Stimulated activated CD4-positive, alpha-beta T cell treated with anti-CD3 and anti-CD28 coated beads, Interleukin-15, amount 100 ng/mL, for 24 hours (primary cell): ENCODE measurements around the gene MACF1.
"Not testable (repeated sequence)": the region's sequence is repeated elsewhere in the genome, so short reads cannot be mapped to it uniquely, and the experiment has no call there.

Experiments used
- DNase-seq: peaks from one replicate; pipeline ENCODE4 v3.0.0-alpha.2; 2020

The MACF1 gene

DNA sequence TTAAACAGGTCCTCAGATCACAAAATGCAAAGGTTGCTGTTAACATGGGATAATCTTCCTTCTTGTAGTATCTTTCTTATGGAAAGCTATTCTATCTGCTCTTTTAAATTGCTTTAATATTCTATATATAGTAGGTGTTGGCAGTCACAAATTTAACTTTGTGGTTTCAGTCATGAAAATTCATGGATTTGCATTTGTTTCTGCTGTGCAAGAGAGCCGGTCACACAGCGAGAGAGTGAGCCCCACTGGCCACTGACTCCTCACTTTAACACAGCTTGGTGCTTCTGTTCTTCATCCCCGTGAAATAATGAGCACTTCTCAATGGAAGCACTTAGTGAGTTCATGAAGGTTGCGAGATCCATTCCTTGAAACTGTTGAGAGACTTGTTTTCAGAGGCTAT lies 268.8 kb downstream of the MACF1 start:
- DNase-seq, result no peak

DNA sequence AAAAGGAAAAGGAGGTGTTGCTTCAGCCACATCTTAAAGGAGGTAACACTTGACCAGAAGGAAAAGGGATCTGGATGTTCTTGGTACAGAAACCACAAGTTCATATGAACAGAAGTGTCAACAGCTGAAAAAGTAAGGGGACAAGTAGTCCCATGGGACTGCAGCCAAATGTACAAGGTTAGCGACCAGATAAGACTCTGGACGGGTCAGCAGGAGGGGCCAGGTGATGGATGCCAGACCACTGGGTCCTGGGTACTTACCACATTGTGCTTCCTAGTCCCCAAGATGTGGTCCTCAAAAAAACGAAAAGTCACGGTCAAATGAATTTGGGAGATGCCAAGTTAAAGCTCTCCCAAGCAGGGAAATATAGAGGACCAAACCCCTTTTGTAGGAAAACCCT lies 270.3 kb downstream of the MACF1 start:
- no peak for DNase-seq

DNA sequence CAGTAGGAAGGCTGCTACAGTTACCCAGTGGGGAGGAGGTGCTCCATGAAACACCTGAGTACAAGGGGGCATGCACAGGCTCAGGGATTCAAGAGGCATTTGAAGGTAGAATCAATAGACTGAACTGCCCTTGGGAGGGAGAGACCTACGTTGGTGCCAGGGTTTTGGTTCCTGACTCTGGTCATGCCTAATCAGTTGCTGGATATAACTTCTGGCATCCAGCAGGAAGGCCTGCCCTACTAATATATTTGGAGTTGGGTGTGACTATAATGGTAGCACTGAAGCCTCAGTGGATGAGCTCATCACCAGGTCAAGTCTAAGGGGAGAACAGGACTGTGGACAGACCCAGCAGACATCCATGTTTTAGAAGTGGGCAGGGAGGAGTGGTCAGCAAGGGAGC lies 271.1 kb downstream of the MACF1 start:
- not testable (repeated sequence) for DNase-seq

DNA sequence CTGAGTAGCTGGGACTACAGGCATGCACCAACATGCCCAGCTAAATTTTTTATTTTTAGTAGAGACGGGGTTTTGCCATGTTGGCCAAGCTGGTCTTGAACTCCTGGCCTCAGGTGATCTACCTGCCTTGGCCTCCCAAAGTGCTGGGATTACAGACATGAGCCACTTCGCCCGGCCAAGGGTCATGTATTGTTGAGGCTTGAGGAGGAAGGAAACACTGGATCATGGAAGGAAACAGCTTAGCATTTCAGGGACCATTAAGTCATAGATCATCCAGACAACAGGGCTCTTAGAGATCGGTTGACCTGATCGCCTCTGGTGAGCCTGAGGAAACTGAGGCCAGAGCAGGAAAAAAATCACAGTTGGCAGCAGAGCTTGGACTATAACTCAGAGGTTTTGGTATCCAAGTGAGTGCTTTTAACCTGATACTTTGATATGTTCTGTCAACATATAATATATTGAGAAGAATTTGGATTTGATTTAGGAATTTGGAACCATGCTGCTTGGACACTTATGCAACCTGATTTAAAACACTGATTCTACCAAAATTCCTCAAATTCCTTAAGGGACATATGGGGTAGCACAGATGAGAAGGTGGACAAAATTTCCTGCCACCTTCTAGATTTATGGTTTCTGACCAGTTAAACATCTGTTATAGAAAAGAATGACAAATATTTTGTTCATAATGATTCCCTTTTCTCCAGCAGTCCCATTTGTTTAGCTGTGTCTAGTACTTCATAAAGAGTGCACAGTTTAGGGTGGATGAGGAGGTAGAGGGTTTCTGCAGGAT lies 273.8 kb downstream of the MACF1 start:
- no peak for DNase-seq

DNA sequence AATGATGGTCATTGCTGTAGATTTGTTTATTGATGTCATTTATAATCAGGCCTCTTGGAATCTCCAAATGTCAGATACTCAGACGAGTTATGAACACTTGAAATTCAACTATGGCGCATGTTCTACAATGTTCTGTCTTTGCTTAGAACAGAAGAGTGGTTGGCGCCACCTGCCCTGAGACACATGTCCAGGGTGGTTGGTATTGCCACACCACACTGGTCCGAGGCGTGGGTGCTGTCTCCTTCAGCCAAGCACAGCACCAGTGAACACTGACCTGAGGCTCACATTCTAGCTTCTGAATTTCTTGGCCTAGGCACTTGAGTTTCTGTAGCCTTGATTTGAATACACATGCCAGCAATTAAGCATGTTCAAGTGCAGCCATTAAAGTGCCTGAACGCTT lies 276.8 kb downstream of the MACF1 start:
- DNase-seq, result no peak

DNA sequence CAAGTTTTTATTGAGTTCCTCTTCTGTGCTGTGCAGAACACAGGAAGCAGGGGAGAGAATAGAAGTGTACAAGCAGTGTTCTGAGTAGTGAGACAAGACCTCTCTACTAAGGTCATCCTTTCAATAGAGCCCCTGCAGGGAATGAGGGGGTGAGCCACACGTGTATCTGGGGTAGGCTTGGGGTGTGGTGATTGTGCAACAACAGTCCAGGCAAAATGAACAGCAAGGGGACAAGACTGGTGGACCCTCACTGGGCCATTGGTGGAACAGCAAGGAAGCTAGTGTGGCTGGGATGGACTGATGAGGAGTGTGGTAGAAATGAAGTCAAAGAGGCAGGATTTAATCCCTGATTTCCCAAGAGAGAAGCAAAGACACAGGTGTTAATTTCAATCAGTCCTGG lies 278.8 kb downstream of the MACF1 start:
- DNase-seq, result no peak

DNA sequence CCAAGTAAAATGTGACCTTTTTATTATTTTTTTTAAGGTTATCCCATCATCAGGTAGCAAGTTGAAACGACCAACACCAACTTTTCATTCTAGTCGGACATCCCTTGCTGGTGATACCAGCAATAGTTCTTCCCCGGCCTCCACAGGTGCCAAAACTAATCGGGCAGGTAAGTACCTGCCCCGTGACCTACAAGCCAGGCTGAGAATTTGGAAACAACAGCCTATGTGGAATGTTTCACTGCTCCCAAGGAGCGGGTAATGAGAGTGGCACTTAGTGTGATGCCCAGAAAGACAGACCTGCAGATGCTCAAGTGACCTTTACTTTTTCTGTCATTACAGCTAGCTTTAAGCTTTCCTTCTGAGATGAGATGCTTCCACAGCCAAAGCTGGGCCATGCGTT lies 280.1 kb downstream of the MACF1 start:
- no peak for DNase-seq

DNA sequence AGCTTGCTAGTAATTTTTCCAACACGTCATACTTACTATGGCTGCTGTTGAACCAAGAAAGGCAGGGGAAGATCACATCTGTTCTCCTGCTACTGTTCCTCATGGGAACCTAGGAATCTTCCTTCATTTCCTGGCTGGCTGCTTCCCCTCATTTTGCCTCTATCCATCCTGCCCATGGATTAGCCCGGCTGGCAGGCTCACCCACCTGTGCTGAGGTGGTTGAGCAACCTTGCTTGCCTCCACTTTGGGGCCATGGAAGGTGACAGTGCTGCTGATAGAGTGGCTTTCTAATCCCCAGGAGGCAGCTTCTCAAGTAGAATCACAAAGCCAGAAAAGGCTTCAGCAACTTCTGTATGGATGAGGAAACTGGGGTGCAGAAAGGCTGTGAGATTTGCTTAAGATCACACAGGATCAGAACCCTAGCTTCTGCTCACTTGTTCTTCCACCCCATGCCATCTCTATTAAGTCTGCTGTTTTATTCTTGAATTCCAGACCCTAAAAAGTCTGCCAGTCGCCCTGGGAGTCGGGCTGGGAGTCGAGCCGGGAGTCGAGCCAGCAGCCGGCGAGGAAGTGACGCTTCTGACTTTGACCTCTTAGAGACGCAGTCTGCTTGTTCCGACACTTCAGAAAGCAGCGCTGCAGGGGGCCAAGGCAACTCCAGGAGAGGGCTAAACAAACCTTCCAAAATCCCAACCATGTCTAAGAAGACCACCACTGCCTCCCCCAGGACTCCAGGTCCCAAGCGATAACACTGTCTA lies 280.7 kb downstream of the MACF1 start:
- no peak for DNase-seq

DNA sequence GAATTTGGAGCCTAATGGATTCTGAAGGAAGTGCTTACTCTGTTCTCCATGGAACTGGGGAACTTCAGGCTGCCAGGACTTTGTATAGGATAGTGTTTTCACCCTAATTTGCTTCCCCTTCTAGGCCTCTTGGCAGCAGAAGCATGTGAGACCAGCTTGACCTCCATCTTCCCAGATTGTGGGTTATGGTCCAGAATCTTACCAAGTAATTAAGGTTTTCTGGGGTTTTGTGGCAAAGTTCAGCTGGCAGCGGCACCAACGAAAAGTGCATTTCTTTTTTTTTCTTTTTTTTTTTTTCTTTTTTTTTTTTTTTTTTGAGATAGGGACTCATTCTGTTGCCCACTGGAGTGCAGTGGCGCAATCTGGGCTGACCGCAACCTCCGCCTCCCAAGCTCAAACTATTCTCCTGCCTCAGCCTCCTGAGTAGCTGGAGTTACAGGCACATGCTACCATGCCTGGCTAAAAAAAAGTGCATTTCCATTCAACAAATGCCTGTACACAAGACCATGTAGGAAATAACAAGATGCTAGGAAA lies 283.6 kb downstream of the MACF1 start:
- DNase-seq, result no peak

DNA sequence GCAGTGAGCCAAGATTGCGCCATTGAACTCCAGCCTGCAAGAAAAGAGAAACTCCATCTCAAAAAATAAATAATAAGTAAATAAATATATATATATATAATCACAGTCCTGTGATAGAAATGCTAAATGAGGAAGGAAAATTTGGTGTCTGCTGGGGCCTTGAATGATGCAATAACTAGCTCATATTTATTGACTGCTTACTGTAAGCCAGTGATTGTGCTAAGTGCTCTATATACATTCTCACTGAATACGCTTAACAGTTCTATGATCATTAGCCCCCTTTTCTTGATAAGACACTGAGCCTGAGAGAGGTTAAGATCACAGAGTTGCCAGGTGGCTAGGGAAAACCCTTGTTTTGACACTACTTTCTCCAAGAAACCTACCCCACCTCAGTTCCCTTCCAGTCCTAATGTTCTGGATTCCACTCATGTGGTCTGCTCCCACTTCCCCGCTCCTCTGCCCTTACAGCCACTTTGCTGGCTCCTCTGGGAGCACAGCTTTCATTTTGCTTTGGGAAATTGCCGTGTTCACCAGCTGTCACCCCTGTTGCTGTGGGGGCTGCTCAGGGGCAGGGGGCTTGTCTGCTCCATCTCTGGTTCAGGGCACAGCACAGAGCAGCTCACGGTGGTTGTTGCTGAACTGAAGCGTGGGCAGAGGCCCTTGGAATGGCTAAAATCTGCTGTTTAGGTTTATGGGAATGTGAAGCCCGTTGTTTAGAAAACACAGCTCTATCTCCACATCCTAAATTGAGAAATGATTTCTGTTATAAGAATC lies 284.5 kb downstream of the MACF1 start:
- DNase-seq, result no peak

DNA sequence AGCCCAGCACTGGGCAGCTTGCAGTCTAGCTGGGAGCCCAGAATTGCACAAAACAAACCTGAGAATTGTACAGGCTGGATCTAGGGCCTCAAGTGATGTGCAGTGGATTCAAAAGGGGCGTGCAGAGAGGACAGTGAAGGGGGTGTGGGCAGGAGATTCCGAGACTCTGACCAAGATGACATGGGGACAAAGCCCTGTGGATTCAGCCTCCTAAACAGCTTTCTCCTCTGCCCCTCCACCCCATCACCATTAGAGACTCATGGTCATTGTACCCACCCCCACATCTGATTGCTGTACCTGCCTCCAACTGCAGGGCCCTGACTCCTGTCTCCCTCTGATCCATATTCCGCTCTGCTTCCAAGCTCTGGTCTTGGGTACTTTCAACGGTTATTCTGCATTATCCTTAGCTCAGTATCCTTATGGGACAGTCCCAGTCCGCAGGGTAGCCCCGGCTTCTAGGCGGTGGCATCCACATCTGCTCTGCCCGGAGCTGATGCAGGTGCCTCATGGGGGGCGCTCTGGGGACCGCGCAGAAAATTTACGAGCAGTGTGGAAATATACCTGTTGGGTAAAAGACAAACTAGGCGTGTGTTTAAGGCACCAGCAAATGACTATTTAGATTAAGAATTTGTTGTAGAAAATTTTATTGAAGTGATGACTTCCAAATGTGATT lies 285.2 kb downstream of the MACF1 start:
- DNase-seq, result no peak

DNA sequence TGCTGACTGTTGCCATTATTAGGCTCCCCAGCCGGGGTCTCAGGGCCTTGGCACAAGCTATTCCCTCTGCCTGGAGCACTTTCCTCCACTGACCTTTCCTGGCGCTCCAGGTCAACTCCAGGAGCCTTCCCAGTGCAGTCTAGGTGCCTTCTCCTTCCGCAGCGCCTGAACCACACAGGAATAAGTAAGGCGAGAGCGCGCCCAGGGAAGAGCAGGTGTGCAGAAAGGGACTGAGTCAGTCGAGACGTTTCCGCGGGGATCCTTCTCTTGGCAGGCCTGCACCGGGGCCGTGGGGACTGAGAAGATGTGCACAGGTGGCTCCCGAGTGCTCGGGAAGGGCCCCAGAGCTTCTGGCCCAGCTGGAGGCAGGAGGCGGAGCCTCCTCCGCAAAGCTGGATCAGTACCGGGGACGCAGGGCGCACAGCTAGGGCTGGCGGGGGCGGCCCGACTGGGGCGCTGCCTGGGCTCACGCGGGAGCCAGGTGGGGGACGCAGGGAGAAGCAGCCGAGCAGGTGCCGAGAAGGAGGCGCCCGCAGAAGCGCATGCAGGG lies 286.2 kb downstream of the MACF1 start:
- DNase-seq, result peak; percentile 29

DNA sequence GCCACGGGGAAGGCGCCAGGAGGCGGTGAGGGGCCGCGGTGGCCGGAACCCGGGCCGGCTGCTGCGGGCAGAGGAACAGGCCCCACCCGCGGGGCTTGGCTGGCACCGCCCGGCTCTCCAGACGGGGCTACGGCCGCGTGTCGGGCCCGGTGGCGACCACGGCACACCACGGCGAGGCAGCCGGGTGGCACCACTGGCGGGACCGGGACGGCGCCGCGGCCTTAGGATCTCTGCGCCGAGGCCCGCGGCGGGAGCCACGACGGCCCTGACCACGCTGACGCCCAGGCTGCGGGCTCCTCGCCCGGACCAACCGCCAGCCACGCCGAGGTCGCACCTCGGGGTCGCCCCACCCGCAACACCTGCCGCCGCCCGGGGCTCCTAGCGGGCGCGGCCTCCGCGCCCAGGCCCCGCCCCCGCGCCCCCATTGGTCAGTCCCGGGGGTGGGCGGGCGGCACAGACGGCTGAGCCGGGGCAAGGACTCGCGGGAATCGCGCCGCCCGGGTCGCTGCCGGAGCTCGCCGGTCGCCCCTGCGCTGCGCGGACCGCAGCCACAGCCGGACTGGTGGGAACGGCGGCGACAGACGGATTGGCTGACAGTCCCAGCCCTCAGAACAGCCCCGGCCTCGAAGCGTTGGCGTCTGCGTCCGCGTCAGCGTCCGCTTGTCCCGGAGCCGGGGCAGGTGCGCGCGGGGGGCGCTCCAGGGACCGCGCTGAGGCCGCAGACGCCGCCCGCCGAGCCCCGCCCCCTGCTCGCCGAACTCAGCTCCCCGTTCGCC lies 286.8 kb downstream of the MACF1 start, which contains the start of gene BMP8A:
Gene BMP8A (plus strand): TSS at position 491 of the 776 bp plus-strand sequence. CDS start 356 bp downstream, outside the sequence.
- peak; percentile 81 for DNase-seq

DNA sequence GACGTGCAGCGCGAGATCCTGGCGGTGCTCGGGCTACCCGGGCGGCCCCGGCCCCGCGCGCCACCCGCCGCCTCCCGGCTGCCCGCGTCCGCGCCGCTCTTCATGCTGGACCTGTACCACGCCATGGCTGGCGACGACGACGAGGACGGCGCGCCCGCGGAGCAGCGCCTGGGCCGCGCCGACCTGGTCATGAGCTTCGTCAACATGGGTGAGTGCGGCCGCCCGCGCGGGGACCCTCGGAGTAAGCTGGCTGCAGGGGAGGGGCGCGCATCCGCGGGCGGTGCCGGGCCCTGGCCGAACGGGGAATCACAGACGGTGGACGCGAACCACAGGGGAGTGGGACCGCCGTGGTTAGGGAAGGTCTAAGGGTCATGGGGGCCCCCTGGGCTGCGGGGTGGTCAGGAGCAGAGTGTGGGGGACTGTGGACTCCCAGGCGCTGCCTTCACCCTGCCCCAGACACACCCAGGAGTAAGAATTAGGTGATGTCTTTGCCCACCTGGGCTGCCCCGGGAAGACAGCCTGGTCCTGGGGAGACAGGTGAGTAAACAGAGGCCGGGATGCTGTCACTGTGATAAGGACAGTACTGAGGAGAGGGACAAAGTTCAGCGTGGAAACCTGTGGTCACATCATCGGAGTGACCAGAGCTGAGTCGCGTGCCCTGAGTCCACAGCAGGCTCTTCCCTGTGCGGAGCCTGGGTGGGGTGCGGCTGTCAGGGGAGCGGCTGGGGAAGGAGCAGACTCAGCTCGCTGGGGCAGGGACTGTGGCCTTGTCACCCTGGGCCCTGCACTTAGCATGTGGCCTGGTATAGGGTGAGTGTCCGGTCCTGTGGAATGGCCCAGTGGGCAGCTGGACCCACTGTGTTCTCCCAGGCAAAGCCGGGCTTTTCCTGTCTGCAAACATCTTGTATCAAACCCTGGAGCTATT lies 287.9 kb downstream of the MACF1 start:
- DNase-seq, result not testable (repeated sequence)

DNA sequence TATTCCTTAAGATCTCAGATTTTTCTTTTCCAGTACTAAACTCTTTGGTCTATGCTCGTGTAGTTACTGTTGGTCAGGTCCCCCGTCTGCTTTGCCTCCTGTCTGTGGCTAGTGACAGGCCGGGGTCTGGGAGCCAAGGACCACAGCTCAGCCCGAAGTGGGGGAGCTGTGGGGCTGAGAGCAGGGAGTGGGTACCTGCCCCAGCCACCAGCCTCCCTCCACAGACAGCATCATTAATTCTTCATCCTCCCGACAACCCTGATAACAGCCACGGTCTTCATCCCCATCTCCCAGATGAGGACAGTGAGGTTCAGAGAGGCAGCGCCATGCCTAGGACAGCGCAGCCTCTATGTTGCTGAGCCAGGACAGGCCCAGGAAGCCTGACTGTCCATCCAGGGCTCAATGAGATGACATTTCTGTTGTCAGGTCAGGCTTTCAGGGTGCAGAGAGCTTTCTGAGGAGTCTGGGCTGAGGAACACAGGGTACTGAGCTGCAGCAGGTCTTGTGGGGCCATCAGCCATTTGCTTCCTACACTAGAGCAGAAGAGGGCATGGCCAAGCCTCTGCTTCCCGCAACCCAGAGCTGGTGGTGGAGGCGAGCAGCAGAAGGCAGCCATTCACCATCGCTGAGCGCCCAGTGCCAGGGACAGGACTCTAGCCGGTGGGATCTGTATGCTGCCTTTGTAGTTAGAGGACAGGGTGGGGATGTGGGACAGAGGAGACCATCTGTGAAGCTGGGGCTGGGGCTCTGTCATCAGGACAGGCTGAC lies 288.7 kb downstream of the MACF1 start:
- not testable (repeated sequence) for DNase-seq

DNA sequence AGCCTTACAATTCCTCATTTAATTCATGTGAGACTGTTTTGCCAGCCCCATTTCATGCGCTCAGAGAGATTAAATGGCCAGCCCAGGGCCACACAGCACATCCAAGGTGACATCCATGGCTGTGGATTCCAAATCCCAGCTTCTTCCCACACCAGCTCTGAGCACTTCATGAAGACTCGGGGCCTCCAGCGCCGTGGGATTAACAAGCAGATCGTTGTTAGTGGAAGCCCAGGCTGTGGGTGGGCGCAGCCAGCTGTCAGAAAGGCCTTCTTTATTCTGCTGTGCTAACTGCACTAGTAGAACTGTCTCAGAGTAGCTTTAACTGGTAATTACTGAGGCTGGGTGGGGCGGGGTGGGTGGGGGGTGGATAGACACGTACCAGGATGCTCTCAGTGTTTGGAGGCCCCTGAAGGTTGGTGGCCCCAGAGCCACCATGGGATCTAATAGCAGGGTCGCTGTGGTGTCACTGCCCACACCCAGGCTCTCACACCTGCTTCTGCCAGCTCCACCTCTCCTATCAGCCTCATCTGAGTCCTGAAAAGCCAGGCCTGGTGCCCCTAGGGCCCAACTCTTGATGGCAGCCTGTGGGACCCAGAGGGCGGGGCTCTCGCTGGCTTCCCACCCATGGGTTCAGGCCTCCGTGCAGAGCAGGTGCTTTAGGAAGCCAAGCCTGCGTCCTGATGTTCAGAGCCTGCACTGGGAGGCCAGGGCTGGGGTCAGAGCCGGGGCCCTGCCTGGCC lies 290.3 kb downstream of the MACF1 start:
- no peak for DNase-seq

DNA sequence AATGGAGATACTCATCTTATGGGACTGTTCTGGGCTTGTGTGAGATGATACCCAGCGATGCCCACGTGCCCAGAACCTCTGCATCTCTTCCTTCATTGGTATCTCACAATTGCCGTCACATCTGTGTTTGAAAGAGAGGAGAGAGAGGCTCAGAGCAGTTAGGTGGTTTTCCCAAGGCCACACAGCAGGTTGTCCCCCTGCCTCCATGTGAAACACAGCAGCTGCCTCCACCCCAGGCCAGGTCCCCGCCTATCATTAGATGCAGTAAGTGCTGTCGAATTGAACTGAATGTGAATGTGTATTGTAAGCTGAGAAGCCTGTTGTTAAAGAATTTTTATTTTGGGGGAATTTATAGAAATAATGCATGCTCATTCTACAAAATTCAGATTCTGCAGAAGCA lies 292.0 kb downstream of the MACF1 start:
- DNase-seq, result not testable (repeated sequence)

DNA sequence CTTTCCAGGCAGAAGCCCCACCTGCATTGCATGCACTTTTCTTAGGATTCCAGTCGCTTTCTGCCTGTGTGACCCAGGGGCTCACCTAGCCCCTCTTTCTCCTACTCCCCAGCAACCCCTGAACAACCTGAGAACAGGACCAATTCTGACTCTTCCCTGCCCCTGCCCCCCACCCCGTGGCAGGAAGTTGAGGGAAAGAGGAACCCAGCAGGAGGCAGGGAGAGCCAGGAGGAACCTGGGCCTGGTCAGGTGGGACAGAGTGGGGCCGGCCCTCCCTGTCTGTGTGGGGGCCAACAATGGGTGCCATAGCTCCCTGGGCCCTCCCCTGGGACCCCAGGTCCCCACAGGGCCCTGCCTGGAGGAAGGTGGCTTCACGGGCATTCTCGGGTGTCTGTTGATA lies 293.1 kb downstream of the MACF1 start:
- DNase-seq, result no peak
